Smooth muscle cell (in vitro differentiated cells): ENCODE measurements around the gene ZSWIM4. TPM values are rescaled to one million over a fixed set of nuclear protein-coding genes. Genes with fewer than 3 reads are reported as not detected.
A peak's percentile ranks its signal among the peaks of the same experiment; 100 is the strongest.

Source experiments
- DNase-seq: peaks from one replicate; lab custom pipeline; 2025; ENCODE audit not compliant: unreplicated experiment; lab: John Stamatoyannopoulos, UW
- H2AFZ ChIP-seq: fragments of 200-600 bp; sonication (generic); 2 replicates; pipeline ENCODE4 v1.6.0; 2016; ENCODE audit warnings: antibody characterized with exemption, low read depth, mild to moderate bottlenecking
- H3F3A ChIP-seq: fragments of 200-600 bp; sonication (generic); 2 replicates; pipeline ENCODE4 v1.6.0; 2017; ENCODE audit warnings: antibody characterized with exemption, low read depth
- H3K27ac ChIP-seq: fragments of 200-600 bp; sonication (generic); 2 replicates; pipeline ENCODE4 v1.5.1; 2016; ENCODE audit warnings: low read depth, mild to moderate bottlenecking
- H3K27me3 ChIP-seq: fragments of 200-600 bp; sonication (generic); 2 replicates; pipeline ENCODE4 v1.6.1; 2016; ENCODE audit warnings: low read depth, mild to moderate bottlenecking
- H3K36me3 ChIP-seq: fragments of 200-600 bp; sonication (generic); 2 replicates; pipeline ENCODE4 v1.5.1; 2016; ENCODE audit warnings: low read depth
- H3K4me1 ChIP-seq: fragments of 200-600 bp; sonication (generic); 2 replicates; pipeline ENCODE4 v1.5.1; 2016; ENCODE audit warnings: low read depth
- H3K4me2 ChIP-seq: fragments of 200-600 bp; sonication (generic); 2 replicates; pipeline ENCODE4 v1.6.0; 2016; ENCODE audit warnings: mild to moderate bottlenecking
- H3K4me3 ChIP-seq: fragments of 200-600 bp; sonication (generic); 2 replicates; pipeline ENCODE4 v1.5.1; 2016; ENCODE audit warnings: mild to moderate bottlenecking
- H3K79me2 ChIP-seq: fragments of 200-600 bp; sonication (generic); 2 replicates; pipeline ENCODE4 v1.6.0; 2016; ENCODE audit warnings: low read depth, mild to moderate bottlenecking
- H3K9ac ChIP-seq: fragments of 200-600 bp; sonication (generic); 2 replicates; pipeline ENCODE4 v1.6.0; 2016; ENCODE audit warnings: low read depth
- H3K9me3 ChIP-seq: fragments of 200-600 bp; sonication (generic); replicated peaks from 2 replicates; pipeline ENCODE4 v1.5.1; 2016; ENCODE audit warnings: low read depth
- H4K20me1 ChIP-seq: fragments of 200-600 bp; sonication (generic); 2 replicates; pipeline ENCODE4 v1.6.0; 2016; ENCODE audit warnings: low read depth
- CTCF ChIP-seq: fragments of 200-600 bp; sonication (generic); IDR thresholded peaks from 2 replicates; pipeline ENCODE4 v1.5.1; 2017; ENCODE audit warnings: borderline replicate concordance, mild to moderate bottlenecking, antibody characterized with exemption; ENCODE audit not compliant: insufficient read depth, poor library complexity, severe bottlenecking
- WGBS: methylation state at CpG from one replicate; pipeline ENCODE4 v1.1.7; 2016; ENCODE audit warnings: low lambda C conversion rate; 5-methylcytosine and 5-hydroxymethylcytosine counted together
- polyA plus RNA-seq: library from polyadenylated mRNA; unstranded; fragments of >200 nt; fragmentation: Nextera tagmentation; extraction: Ambion mirVana; gene quantifications from 2 replicates; pipeline ENCODE4 v1.2.1, GENCODE V29; 2016
- total RNA-seq: library from RNA; depleted of rRNA; stranded (reverse); fragments of >200 nt; gene quantifications from 2 replicates; pipeline ENCODE4 v1.2.3, GENCODE V29; 2014

ZSWIM4 gene
- total and polyA plus RNA-seq, 2 experiments from 2014 or later = 3.0 to 5.8 TPM

- no peak for TF ChIP-seq CTCF
- H3K9me3 ChIP-seq = no peaks in the 10 kb centered on the region
These were observed 1.8 kb downstream of the ZSWIM4 start for GRCh38 chr19:13797058-13797440.

GRCh38 chr19:13797870-13798269, 2.6 kb downstream of the ZSWIM4 start:
- Histone ChIP-seq H3K4me2 (no peak overlapping the region), H2AFZ (no peak overlapping the region), H3F3A (peaks cover 4% of the 10 kb centered on the region), H3K9me3 (no peaks in the 10 kb centered on the region), H3K79me2 (peaks cover 13% of the 10 kb centered on the region), H3K4me3 (no peak overlapping the region), H3K9ac (no peak overlapping the region), H4K20me1 (peaks cover 3% of the 10 kb centered on the region), H3K4me1 (peaks cover 12% of the 10 kb centered on the region), H3K36me3 (no peaks in the 10 kb centered on the region), H3K27me3 (no peaks in the 10 kb centered on the region), H3K27ac (peak overlapping the region; percentile 97)
- no peak for TF ChIP-seq CTCF
- no peak for DNase-seq
- WGBS = 96% methylated on average over 7 of the region's 7 CpGs

More at GRCh38 chr19:13797058-13797440, 1.8 kb downstream of the ZSWIM4 start:
- Histone ChIP-seq H2AFZ (no peak overlapping the region), H3K4me1 (peaks cover 12% of the 10 kb centered on the region), H3K27ac (peak overlapping the region; percentile 97), H3K27me3 (no peaks in the 10 kb centered on the region), H3K4me3 (no peak overlapping the region), H3K36me3 (no peaks in the 10 kb centered on the region), H3K79me2 (peaks cover 13% of the 10 kb centered on the region), H4K20me1 (peaks cover 3% of the 10 kb centered on the region), H3F3A (peaks cover 4% of the 10 kb centered on the region), H3K4me2 (peak overlapping the region; percentile 96), H3K9ac (peak overlapping the region; percentile 81)
- DNase-seq = no peak
- 84% methylated on average over 4 of the region's 4 CpGs for WGBS

- H4K20me1 ChIP-seq = peaks cover 3% of the 10 kb centered on the region
- peaks cover 12% of the 10 kb centered on the region for H3K4me1 ChIP-seq
- no peak for DNase-seq
- H3K9me3 ChIP-seq = no peaks in the 10 kb centered on the region
- H3K4me2 ChIP-seq = no peak overlapping the region
- H3K79me2 ChIP-seq = peaks cover 13% of the 10 kb centered on the region
- no peak overlapping the region for H2AFZ ChIP-seq
- no peaks in the 10 kb centered on the region for H3K36me3 ChIP-seq
- H3K9ac ChIP-seq = no peak overlapping the region
- WGBS = over 99% methylated on average over 22 of the region's 22 CpGs
- no peak overlapping the region for H3K4me3 ChIP-seq
- H3K27ac ChIP-seq = no peak overlapping the region
- H3F3A ChIP-seq = peaks cover 4% of the 10 kb centered on the region
- H3K27me3 ChIP-seq = no peaks in the 10 kb centered on the region
- no peak for TF ChIP-seq CTCF
These were observed 4.4 kb downstream of the ZSWIM4 start for GRCh38 chr19:13799669-13800068.

GRCh38 chr19:13803038-13803437, 7.8 kb downstream of the ZSWIM4 start:
- H3K79me2 ChIP-seq = peaks cover 5% of the 10 kb centered on the region
- DNase-seq = no peak
- H3K27ac ChIP-seq = no peak overlapping the region
- TF ChIP-seq CTCF = no peak
- no peak overlapping the region for H2AFZ ChIP-seq
- no peaks in the 10 kb centered on the region for H3K27me3 ChIP-seq
- no peak overlapping the region for H3K4me2 ChIP-seq
- H3F3A ChIP-seq = no peaks in the 10 kb centered on the region
- 97% methylated on average over 9 of the region's 9 CpGs for WGBS
- H3K9me3 ChIP-seq = no peaks in the 10 kb centered on the region
- no peak overlapping the region for H3K4me3 ChIP-seq
- H3K4me1 ChIP-seq = no peaks in the 10 kb centered on the region
- H3K9ac ChIP-seq = no peak overlapping the region
- H4K20me1 ChIP-seq = no peaks in the 10 kb centered on the region
- no peaks in the 10 kb centered on the region for H3K36me3 ChIP-seq
